HepG2 (cell line): ENCODE measurements around the gene PPP3CB. TPM values are rescaled to one million over a fixed set of nuclear protein-coding genes. Genes with fewer than 3 reads are reported as not detected.

Source experiments
- E2F1 ChIP-seq: sonication (generic); formaldehyde crosslinking; IDR thresholded peaks from 2 replicates; pipeline ENCODE4 v1.5.0; 2020; ENCODE audit warnings: missing genetic modification reagents
- HOXA3 ChIP-seq: sonication (generic); formaldehyde crosslinking; IDR thresholded peaks from 2 replicates; pipeline ENCODE4 v1.5.0; 2020; ENCODE audit warnings: missing genetic modification reagents
- ISL2 ChIP-seq: sonication (generic); formaldehyde crosslinking; IDR thresholded peaks from 2 replicates; pipeline ENCODE4 v1.5.0; 2020; ENCODE audit warnings: missing genetic modification reagents
- MBD4 ChIP-seq: IDR thresholded peaks from 2 replicates; pipeline ENCODE4 v1.6.1; 2012; ENCODE audit warnings: low read length, inconsistent platforms, borderline replicate concordance
- MBNL3 ChIP-seq: fragments of 250-450 bp; sonication (Bioruptor Pico); conservative IDR thresholded peaks from 2 replicates; pipeline ENCODE4 v1.8.0; 2022; ENCODE audit warnings: mild to moderate bottlenecking, inconsistent platforms
- MED13 ChIP-seq: sonication (generic); formaldehyde crosslinking; IDR thresholded peaks from 2 replicates; pipeline ENCODE4 v1.5.0; 2020; ENCODE audit warnings: missing genetic modification reagents
- MEIS1 ChIP-seq: sonication (generic); formaldehyde crosslinking; IDR thresholded peaks from 2 replicates; pipeline ENCODE4 v1.9.0; 2021; ENCODE audit warnings: mild to moderate bottlenecking, missing genetic modification reagents, moderate library complexity, borderline replicate concordance
- MLLT10 ChIP-seq: sonication (generic); formaldehyde crosslinking; IDR thresholded peaks from 2 replicates; pipeline ENCODE4 v1.4.0; 2020; ENCODE audit warnings: missing genetic modification reagents
- NFE2 ChIP-seq: sonication (generic); formaldehyde crosslinking; IDR thresholded peaks from 2 replicates; pipeline ENCODE4 v1.4.0; 2020; ENCODE audit warnings: missing genetic modification reagents
- NKX3-1 ChIP-seq: sonication (generic); formaldehyde crosslinking; IDR thresholded peaks from 2 replicates; pipeline ENCODE4 v1.5.0; 2020; ENCODE audit warnings: missing genetic modification reagents
- NRL ChIP-seq: sonication (generic); formaldehyde crosslinking; IDR thresholded peaks from 2 replicates; pipeline ENCODE4 v1.5.0; 2020; ENCODE audit warnings: missing genetic modification reagents, mild to moderate bottlenecking, moderate library complexity, borderline replicate concordance
- PHF21A ChIP-seq: sonication (generic); formaldehyde crosslinking; IDR thresholded peaks from 2 replicates; pipeline ENCODE4 v1.5.0; 2020; ENCODE audit warnings: mild to moderate bottlenecking, missing genetic modification reagents
- RBM39 ChIP-seq: fragments of 200-400 bp; formaldehyde crosslinking; IDR thresholded peaks from one replicate; pipeline ENCODE4 v1.6.1; 2018; ENCODE audit warnings: antibody characterized with exemption, mild to moderate bottlenecking, low read depth, low read length; ENCODE audit not compliant: poor library complexity, severe bottlenecking
- RERE ChIP-seq: IDR thresholded peaks from 2 replicates; pipeline ENCODE4 v1.6.1; 2016; ENCODE audit warnings: low read depth, missing genetic modification reagents, missing compliant biosample characterization
- REXO4 ChIP-seq: sonication (generic); formaldehyde crosslinking; IDR thresholded peaks from 2 replicates; pipeline ENCODE4 v1.8.0; 2022; ENCODE audit warnings: missing genetic modification reagents, mild to moderate bottlenecking, borderline replicate concordance
- RFX3 ChIP-seq: IDR thresholded peaks from 2 replicates; pipeline ENCODE4 v1.6.1; 2016; ENCODE audit warnings: missing biosample characterization, missing genetic modification reagents
- SAP130 ChIP-seq: IDR thresholded peaks from 2 replicates; pipeline ENCODE4 v1.6.1; 2016; ENCODE audit warnings: low read depth
- ZNF414 ChIP-seq: sonication (generic); formaldehyde crosslinking; IDR thresholded peaks from 2 replicates; pipeline ENCODE4 v1.5.0; 2020; ENCODE audit warnings: missing genetic modification reagents
- ZNF576 ChIP-seq: sonication (generic); formaldehyde crosslinking; IDR thresholded peaks from 2 replicates; pipeline ENCODE4 v1.4.0; 2020; ENCODE audit warnings: mild to moderate bottlenecking, missing genetic modification reagents
- ZNF616 ChIP-seq: sonication (generic); formaldehyde crosslinking; IDR thresholded peaks from 2 replicates; pipeline ENCODE4 v1.5.0; 2020; ENCODE audit warnings: low read depth, mild to moderate bottlenecking, missing genetic modification reagents
- ZUFSP ChIP-seq: sonication (generic); formaldehyde crosslinking; IDR thresholded peaks from 2 replicates; pipeline ENCODE4 v1.9.0; 2021; ENCODE audit warnings: missing genetic modification reagents, mild to moderate bottlenecking, borderline replicate concordance
- polyA plus RNA-seq, 8 experiments: library from polyadenylated mRNA; depleted of rRNA in 3 of 8; stranded (reverse) in 7 of 8; unstranded in 1 of 8; fragments of >200 nt; fragmentation: Illumina TruSeq in 4 of 8; extraction: Trizol in 4 of 8; gene quantifications; 2 replicates each; pipeline versions ENCODE4 v1.2.1 to v1.2.3, GENCODE V29; 2011 to 2016; ENCODE audit warnings: low read depth in 4 of 8, missing spikeins in 1 of 8, mixed read lengths in 1 of 8; ENCODE audit not compliant: insufficient read depth in 1 of 8
- total RNA-seq, 5 experiments: library from RNA; depleted of rRNA; stranded (reverse); fragments of >200 nt; fragmentation: Illumina TruSeq; extraction: Trizol; gene quantifications; 2 replicates each; pipeline ENCODE4 v1.2.3, GENCODE V29; 2016; ENCODE audit warnings: low read depth in 1 of 5

The PPP3CB gene
- total and polyA plus RNA-seq, 2 of the 13 experiments (the other 11 are each of a cell fraction or from before 2014, with no cell fraction given) = 8.7 to 11.4 TPM

- TF ChIP-seq MEIS1 (CRISPR knock-in tag) (peak; percentile 88), RERE (no peak), MLLT10 (CRISPR knock-in tag) (no peak), REXO4 (0 out of 2 replicates have a peak, but pooled peaks have one; percentile 60), ISL2 (CRISPR knock-in tag) (peak; percentile 50), SAP130 (CRISPR knock-in tag) (peak; percentile 90), ZNF616 (CRISPR knock-in tag) (no peak), ZUFSP (CRISPR knock-in tag) (no peak), PHF21A (CRISPR knock-in tag) (no peak), ZNF414 (CRISPR knock-in tag) (peak; percentile 84), MED13 (CRISPR knock-in tag) (no peak; the same call in 1 of the 2 replicates), MBNL3 (CRISPR knock-in tag) (no peak), E2F1 (no peak), RBM39 (peak; percentile 77), NKX3-1 (CRISPR knock-in tag) (no peak; the same call in 1 of the 2 replicates), ZNF576 (CRISPR knock-in tag) (no peak), NFE2 (CRISPR knock-in tag) (no peak), RFX3 (CRISPR knock-in tag) (0 out of 2 replicates have a peak, but pooled peaks have one; percentile 16), HOXA3 (CRISPR knock-in tag) (peak; percentile 76), NRL (CRISPR knock-in tag) (0 out of 2 replicates have a peak, but pooled peaks have one; percentile 83), MBD4 (no peak)
These were observed 82.1 kb downstream of the PPP3CB start, which contains the start of gene ANXA7 (continued) for GRCh38 chr10:73413528-73414229.
